A172 (cell line): ENCODE data around the gene SPATS1. TPM values are rescaled to one million over a fixed set of nuclear protein-coding genes. Genes with fewer than 3 reads are reported as not detected.
"Not testable (repeated sequence)": the region's sequence is repeated elsewhere in the genome, so short reads cannot be mapped to it uniquely, and the experiment has no call there.

Experiments used
- DNase-seq: peaks from one replicate; pipeline ENCODE4 v3.0.0-alpha.2; 2015; ENCODE audit warnings: low spot score
- total RNA-seq: library from RNA; depleted of rRNA; stranded (reverse); fragments of >200 nt; shearing (Covaris generic); gene quantifications from 2 replicates; pipeline ENCODE4 v1.2.3, GENCODE V29; 2014

Gene SPATS1
- total RNA-seq, 1 experiment from 2014 or later, result not detected

DNA sequence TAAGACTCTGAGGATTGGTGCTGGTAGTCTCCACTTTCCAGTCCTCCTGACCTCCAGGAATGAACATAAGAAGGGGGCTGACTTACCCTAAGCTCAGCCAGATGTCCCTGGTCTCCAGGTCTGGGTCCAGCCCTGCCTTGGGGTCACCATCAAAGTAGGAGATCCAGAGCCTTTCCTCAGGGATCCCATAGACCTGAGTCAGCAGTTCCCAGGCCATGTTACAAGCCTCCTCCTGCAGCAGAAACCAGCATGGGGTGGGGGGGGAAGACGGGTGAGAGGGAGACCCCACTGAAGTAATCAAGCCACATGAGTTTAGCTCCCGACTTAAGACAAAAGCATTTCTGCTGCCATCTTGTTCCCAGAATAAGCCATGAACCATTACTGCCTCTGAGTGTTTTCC is 31.1 kb upstream of the SPATS1 start:
- DNase-seq, result no peak

DNA sequence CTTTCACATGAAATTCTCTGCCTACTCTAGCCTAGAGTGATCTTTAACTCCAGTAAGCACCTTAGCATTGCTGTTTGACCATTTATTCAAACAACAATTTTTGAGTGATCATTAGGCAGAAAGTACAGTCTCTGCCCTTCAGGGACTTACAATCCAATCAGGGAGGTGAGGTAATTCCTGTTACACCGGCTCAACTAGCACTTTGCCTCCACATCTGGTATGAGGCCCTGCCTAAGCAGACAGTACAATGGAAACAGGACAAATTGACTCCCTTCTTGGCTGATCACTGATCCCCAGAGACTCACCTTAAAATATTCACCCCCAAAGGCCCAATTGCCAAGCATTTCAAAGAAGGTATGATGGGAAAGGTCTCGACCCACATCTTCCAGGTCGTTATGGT is 30.7 kb upstream of the SPATS1 start:
- no peak for DNase-seq

DNA sequence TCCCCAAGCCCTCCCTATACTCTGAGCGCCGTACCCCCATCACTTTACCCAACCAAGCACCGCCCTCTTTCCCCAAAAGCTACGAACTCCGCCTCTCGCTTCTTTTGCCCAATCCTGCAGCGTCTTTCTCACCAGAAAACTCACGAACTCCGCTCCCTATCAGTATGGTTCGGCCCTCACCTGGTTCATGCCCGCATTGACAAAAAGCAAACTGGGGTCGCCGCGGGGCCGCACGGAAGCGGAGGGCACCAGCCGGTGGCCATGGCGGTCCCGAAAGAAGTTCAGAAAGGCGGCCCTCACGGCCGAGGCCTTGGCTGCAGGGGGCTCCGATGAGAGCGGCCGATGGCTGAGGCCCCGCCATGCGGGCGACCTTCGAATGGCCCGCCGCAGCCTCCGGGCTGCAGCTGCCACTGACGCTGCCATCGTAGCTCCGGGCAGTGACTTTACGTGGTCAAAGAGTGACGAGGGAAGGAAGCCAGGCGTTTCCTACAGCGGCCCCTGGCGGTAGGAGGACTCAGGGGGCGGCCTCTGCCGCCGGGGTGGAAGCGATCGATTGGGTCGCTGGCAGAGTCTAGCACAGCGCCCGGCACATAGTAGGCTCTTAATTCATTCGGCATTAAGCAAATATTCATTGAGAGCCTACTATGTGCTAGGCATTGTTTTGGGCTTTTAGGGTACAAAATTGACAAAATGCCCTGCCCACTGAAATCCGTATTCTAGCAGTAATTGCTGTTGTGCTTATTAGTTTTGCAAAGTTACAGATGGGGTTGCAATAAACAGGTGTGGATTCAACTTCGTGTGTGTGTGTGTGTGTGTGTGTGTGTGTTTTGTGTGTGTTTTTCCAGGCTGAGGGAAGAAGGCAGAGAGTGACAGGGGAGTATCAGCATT is 29.3 kb upstream of the SPATS1 start, which contains the start of gene AARS2:
Gene AARS2, minus strand, starts transcription at position 447 of the 888 bp plus-strand sequence. Its CDS starts 24 bp downstream, at position 423.
- peak; percentile 76 for DNase-seq

DNA sequence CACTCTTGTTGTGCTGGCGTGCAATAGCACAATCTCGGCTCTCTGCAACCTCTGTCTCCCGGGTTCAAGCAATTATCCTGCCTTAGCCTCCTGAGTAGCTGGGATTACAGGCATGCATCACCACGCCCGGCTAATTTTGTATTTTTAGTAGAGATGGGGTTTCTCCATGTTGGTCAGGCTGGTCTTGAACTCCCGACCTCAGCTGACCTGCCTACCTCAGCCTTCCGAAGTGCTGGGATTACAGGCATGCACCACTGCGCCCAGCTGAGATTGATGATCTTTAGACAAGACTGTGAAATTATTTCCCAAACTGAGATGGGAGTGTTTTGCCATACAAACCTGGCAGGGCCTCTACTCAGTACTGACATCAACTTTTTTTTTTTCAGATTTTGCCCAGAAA is 27.8 kb upstream of the SPATS1 start:
- not testable (repeated sequence) for DNase-seq

DNA sequence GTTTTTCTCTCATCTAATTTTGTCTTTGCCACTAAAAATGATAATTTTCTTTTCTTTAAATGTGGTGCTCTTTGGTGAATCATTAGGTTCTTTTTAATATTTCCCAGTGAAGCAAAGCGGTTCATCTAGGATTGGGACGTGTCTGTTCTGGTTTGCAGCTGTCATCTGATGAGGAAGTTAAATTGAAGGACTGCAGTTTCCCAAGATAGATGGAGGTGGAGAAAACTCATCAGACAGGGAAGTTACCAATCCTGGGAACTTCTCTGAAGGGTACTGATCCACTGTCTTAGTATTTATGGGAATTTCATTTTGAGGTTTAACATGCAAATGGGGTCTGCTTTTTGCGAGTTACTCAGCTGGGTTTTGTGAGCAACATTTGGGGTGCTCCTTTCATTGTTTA is 26.9 kb upstream of the SPATS1 start:
- DNase-seq, result no peak

DNA sequence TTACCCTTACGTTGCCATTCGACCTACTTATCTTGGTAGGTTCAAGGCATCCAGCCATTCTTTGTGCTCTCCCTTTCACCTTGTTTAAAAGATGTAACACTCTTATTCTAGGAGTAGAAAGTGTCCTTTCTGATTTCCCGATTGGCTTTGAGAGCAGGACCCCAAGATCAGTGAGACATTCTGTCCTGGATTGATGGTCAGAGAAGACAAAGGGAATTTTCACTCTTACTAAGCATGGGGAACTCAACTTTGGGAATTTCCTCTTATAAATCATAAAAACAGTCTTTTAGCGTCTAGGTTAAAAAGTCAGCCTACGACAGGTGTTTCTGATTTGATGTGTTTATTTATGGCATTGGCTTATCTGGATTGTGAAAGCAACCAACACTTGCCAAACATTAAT is 26.5 kb upstream of the SPATS1 start:
- DNase-seq, result no peak

DNA sequence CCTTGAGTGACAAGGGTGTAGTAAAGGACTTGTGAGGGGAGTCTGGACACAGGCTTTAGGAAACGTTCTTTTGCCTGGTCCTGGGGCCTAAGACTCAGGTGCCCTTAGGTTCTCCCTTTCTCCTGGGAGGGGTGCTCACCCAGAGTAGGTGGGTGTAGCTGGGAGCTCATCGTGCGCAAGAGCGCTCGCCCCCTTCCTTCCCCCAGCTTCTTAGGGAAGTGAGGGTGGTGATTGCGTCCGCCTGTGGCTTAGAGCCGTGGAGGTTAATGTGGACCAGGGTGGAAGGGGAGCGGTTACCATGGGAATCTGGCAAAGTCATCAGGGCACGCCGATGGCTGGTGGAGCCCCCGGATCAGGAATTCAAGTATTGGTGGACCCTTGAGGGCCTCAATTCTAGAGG is 26.0 kb upstream of the SPATS1 start:
- DNase-seq, result no peak

DNA sequence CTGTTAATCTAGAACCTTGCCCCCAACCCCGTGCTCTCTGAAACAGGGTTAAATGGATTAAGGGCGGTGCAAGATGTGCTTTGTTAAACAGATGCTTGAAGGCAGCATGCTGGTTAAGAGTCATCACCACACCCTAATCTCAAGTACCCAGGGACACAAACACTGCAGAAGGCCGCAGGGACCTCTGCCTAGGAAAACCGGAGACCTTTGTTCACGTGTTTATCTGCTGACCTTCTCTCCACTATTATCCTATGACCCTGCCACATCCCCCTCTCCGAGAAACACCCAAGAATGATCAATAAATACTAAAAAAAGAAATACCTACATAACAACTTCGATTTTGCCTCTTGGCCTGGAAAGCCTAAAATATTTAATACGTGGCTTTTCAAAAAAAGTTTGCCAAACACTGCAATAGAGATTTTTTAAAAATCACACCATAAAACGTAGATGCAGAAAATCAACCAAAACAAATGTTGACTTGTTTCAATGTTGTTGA is 25.3 kb upstream of the SPATS1 start:
- DNase-seq, result not testable (repeated sequence)

DNA sequence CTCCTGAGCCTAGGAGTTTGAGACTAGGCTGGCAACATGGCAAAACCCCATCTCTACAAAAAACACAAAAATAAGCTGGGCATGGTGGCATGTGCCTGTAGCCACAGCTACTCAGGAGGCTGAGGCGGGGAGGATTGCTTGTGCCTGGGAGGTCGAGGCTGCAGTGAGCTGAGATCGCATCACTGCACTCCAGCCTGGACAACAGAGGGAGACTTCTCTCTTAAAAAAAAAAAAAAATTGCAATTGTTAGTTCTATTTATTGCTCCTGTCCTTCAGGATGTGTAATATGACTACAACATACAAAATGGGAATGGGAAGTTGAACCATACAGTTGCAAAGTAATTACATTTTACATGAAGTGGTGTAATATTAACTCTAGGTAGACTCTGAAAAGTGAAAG is 21.2 kb upstream of the SPATS1 start:
- no peak for DNase-seq

DNA sequence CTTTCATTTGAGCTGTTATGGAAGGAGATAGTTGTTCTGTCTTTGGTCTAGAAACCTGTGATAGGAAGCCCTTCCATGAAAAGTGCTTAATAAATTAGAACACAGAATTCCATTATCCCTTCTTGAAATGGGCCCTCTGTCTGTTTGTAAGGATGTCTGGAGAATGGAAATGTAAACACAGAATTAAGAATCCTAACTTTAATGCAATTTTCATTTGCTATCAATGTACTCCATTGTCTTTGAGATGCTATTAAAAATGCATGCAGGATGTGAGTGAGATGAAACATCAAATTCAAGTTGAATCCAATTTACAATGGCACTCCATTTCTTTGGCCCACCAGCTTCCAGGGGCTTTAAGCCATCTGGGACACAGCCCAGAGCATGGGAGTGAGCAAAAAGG is 15.4 kb upstream of the SPATS1 start:
- no peak for DNase-seq

DNA sequence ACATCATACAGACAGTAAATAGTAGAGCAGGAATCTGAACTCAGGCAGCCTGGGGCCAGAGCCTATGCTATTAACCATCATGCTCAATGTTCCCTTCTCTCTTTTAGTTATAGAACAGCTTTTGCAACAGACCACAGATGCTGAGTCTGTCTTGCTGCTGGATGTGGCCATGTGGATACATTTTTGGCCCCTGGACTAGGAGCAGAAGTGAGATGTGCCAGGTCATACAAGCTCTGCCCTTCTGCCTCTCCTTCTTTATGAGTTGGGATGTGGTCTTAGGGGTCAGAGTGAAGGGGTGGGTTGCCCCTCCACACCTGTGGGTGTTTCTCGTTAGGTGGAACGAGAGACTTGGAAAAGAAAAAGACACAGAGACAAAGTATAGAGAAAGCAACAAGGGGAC is 14.7 kb upstream of the SPATS1 start:
- DNase-seq, result no peak

DNA sequence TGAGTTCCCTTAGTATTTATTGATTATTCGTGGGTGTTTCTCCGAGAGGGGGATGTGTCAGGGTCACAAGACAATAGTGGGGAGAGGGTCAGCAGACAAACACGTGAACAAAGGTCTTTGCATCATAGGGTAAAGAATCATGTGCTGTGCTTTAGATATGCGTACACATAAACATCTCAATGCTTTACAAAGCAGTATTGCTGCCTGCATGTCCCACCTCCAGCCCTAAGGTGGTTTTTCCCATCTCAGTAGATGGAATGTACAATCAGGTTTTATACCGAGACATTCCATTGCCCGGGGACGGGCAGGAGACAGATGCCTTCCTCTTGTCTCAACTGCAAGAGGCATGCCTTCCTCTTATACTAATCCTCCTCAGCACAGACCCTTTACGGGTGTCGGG is 14.2 kb upstream of the SPATS1 start:
- not testable (repeated sequence) for DNase-seq

DNA sequence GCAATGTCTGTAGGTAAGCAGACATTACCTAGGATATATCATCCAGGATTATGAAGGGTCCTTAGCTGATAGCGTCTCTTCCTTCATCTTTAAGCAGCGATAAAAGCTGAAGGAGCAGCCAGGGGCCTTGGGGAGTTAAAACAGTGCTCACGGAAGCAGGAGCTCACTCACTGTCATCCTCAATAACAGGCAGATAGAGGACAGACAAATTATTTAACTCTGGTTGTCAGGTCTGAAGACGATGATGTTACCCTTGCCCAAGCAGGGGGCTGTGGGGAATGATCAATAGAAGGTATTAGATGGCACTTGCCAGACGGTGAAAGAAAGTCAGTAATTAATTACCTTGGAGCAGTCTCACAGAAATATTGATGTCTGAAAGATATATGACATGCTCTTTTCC is 12.6 kb upstream of the SPATS1 start:
- no peak for DNase-seq

DNA sequence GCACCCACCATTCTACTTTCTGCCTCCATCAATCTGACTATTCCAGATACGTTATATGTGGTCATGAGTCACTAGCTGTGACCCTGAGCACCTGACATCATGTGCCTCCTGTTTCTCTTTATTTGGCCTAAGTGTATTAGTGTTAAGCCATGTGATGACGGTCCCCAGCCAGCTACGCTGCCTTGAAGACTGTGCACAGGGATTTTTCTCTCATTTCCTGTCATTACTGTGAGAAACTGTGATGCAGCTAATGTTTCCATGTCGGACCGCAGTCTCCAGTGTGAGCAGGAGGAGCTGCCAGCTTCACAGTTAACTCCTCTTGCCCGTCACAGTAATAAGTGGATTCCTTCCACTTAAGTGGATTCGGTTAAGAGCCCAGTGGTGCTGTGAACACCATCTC is 9.9 kb upstream of the SPATS1 start:
- DNase-seq, result peak; percentile 31

DNA sequence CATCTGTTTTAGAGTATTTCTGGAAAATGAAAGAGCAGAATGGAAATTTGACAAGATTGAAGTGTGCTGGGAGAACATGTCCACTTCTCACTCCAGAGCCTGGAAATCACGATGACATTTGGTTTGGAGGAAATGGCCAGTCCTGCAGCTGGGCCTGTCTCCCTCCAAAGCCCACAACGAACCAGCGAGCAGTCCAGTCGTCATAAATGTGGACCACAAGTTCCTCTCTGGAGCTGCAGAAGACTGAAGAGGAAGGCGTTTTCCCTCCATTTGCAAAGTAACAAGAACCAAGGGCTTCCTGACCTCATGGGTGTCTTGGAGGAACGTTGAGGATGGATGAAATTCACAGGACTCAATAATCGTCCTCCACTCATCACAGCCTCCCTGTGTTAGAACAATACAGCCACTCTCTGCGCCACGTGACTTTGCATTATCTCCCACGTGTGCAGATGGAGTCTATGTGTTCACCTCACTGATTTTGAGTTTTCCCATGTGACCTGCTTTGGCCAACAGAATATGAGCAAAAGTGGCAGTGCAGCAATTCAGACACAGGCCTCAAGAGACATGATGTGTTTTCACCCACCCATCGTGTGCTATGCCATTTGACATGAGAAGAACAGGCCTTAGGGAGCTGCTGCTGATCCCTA is 9.1 kb upstream of the SPATS1 start:
- no peak for DNase-seq

DNA sequence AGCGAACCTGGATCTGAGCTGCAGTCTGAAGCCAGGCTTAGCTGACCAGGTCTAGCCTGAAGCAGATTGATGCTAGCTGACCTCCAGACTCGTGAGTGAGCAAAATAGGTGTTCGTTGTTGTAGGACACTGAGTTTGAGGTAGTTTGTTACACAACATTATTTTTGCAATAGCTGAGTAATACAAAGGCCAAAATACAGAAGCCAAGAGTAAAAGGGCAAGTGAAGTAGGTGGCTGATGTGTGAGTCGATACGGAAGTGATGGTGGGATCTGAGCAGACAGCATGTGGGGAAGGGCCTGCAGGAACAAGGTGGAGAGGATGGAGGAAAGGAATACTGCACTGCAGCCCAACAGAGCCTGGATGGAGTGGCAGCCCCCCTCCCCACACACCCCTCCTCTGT is 8.5 kb upstream of the SPATS1 start:
- no peak for DNase-seq

DNA sequence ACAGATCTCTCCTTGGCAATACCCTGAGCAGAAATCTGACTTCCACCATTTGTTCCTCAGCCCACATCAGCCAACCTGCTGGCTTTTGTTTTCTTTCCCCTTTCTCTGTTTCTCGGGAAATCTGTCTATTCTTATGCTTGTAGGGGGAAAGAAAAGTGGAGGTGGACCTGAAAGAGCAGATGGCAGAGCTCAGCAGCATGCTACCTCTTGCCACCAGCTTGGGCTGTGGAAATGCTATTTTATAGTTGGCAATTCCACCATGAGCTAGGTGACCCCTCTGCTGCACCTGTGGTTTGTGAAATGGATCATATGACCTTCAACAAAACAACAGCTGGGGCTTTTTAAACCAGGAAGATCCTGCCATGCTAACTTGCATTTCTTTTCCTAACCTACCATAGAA is 6.8 kb upstream of the SPATS1 start:
- no peak for DNase-seq

DNA sequence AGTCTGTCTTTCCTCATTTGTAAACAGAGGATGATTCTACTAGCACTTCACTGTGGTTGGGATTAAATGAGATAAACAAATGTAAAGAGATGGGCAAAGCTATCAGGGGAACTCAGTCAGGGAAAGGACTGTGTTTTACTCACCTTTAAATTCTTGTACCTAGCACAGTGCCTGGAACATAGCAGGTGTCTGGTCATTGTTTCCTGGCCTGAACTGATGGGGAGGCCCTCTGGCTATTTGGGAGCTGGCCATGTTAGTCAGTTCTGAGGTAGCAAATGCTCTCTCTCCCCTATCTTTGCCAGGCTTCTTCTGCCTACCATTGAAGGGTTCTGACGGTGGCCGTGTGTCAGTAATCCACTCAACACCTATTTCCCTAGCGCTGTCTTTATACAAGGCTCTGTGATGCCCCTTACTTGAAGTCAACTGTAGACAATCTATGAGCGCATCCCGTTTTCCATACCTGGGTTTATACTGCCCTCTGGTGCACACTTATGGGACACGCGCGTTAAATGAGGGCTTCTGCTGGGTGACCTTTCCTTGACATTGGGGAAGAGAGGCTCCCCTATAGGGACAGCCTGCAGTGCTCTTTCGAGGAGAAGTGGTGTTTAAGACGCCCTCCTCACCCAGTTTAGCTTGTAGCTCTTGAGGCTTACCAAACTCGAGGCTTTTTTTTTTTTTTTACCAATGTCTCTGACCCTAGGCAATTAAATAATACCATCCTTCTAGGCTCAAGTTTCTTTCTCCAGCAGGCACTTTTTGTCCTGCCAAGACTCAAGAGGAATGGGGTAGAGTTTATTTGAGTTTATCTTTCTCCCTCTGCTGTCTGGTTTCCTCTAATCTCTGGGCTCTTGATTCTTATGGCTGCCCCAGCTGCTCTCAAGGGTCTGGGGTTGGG is 4.0 kb upstream of the SPATS1 start:
- peak; percentile 62 for DNase-seq

DNA sequence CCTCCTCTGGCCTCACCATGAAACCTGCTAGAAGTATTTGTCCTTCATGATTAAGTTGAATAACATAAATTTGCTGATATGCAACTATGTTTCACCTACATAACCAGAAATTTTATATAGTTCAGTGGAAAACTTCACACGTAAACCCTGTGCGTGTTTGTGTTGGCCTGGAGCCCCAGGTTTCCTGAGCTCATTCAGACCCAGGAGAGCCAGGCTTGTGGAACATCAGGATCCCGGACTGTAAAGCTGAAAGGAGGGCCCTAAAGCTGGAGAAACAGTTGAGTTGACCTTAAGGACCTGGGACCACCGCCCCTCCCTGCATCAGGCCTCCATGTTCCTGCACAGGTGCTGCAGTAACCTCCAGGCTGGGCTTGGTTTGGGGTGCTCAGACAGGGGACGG is 3.1 kb upstream of the SPATS1 start:
- DNase-seq, result no peak

DNA sequence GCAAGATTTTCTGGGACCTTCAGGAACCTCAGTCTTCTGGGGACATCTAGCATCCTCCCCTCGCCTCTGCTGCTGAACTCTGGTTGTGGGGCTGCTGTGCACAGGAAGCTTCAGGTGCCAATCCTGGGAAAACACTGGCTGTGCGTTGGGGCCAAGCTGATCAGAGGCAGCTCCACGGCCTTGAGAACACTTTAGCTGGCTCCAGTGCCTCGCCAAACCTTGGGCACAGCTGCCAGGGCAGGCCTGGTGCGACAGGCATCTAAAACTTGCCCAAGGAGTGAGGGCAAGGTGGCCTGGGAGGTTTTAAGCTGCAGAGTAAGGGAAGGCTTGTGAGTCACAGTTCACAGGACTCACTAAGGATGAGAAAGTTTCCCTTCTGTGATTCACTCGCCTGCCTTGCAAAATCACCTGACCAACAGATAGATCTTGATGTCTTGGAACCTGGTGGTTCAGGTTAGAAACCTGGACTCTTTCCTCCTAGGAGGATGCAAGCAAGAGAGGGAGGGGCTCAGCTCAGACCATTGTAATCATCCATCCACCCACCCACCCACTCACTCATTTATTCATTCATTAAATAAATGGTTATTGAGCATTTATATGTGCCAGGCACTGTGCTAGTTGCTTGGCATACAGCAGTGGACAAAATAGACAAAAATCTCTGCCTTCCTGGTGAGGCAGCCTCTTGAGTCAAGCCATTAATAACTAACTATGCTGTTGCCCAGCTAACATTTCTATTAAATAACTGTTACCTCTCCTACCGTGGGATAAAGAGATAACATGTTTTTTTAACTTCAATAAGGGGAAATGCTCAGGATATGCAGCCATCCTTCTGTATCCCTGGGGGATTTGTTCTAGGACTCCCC is 2.5 kb upstream of the SPATS1 start:
- DNase-seq, result peak; percentile 87
